GM12878 (cell line): ENCODE data around the gene TSHZ2. TPM values are rescaled to one million over a fixed set of nuclear protein-coding genes. Genes with fewer than 3 reads are reported as not detected.
"Not testable (repeated sequence)": the region's sequence is repeated elsewhere in the genome, so short reads cannot be mapped to it uniquely, and the experiment has no call there.

Source experiments
- ATAC-seq: fragments of 200-7000 bp; cut with Tn5 transposase; 3 replicates; pipeline ENCODE4 v1.9.1; 2020; ENCODE audit warnings: mild to moderate bottlenecking, moderate library complexity
- BruUV-seq: library from RNA; stranded (reverse); fragments of 400-500 nt; replicated peaks from 2 replicates; lab custom pipeline; 2021; lab: Mats Ljungman, UMichigan
- CTCF ChIA-PET: fragments of 300-600 bp; sonication (Branson Sonifier 250); formaldehyde crosslinking; extraction: SDS; loops from one replicate; lab custom pipeline; 2021; ENCODE audit warnings: inconsistent platforms; lab: Yijun Ruan, JAX
- POLR2A ChIA-PET: fragments of 350-600 bp; formaldehyde crosslinking; extraction: SDS; loops from one replicate; lab custom pipeline; 2021; ENCODE audit warnings: inconsistent platforms; lab: Charles Lee
- RAD21 ChIA-PET: fragments of 300-600 bp; sonication (Branson Sonifier 250); formaldehyde crosslinking; loops from one replicate; lab custom pipeline; 2023; ENCODE audit warnings: antibody characterized with exemption; ENCODE audit not compliant: unreplicated experiment; lab: Charles Lee
- SMC1A ChIA-PET: fragments of 300-600 bp; sonication (Branson Sonifier 250); formaldehyde crosslinking; loops from one replicate; lab custom pipeline; 2023; ENCODE audit not compliant: unreplicated experiment, uncharacterized antibody; lab: Charles Lee
- DNase-seq: peaks from one replicate; pipeline ENCODE4 v3.0.0-alpha.2; 2011; ENCODE audit warnings: low read depth, low spot score
- FAIRE-seq: peaks from 3 replicates; lab custom pipeline; 2011; peaks lifted over from hg19 to GRCh38; lab: Jason Lieb, UNC
- H2AFZ ChIP-seq: 2 replicates; pipeline ENCODE4 v1.6.0; 2011; ENCODE audit warnings: low read depth, low read length, control low read depth; ENCODE audit not compliant: control insufficient read depth
- H3K27ac ChIP-seq: 2 replicates; pipeline ENCODE4 v1.5.1; 2011; ENCODE audit warnings: control low read depth; ENCODE audit not compliant: control insufficient read depth, insufficient read depth
- H3K27me3 ChIP-seq, 2 experiments: replicated peaks in 1 of 2; 2 replicates each; pipeline versions ENCODE4 v1.6.0 to v1.6.1; 2011; ENCODE audit warnings: low read length in 1 of 2; ENCODE audit not compliant: control insufficient read depth in 2 of 2, insufficient read depth in 2 of 2
- H3K36me3 ChIP-seq, 2 experiments: 2 replicates each; pipeline ENCODE4 v1.5.1; 2011; ENCODE audit warnings: low read length in 1 of 2; ENCODE audit not compliant: control insufficient read depth in 2 of 2, insufficient read depth in 2 of 2
- H3K4me1 ChIP-seq: 2 replicates; pipeline ENCODE4 v1.6.1; 2011; ENCODE audit warnings: mild to moderate bottlenecking, low read length, moderate library complexity, mixed read lengths; ENCODE audit not compliant: control insufficient read depth, insufficient read depth
- H3K4me2 ChIP-seq: 2 replicates; pipeline ENCODE4 v1.6.0; 2011; ENCODE audit warnings: control low read depth; ENCODE audit not compliant: control insufficient read depth, insufficient read depth
- H3K4me3 ChIP-seq: fragments of 200-600 bp; sonication (generic); 2 replicates; pipeline ENCODE4 v1.5.1; 2016
- H3K79me2 ChIP-seq: 2 replicates; pipeline ENCODE4 v1.6.0; 2011; ENCODE audit warnings: low read length; ENCODE audit not compliant: control insufficient read depth, insufficient read depth
- H3K9ac ChIP-seq: 2 replicates; pipeline ENCODE4 v1.8.0; 2011; ENCODE audit warnings: low read length, control low read depth, mixed read lengths; ENCODE audit not compliant: control insufficient read depth, insufficient read depth
- H3K9me3 ChIP-seq: replicated peaks from 3 replicates; pipeline ENCODE4 v1.5.1; 2011; ENCODE audit warnings: mild to moderate bottlenecking, low read length; ENCODE audit not compliant: control insufficient read depth, insufficient read depth
- H4K20me1 ChIP-seq: 2 replicates; pipeline ENCODE4 v1.6.0; 2011; ENCODE audit not compliant: control insufficient read depth, insufficient read depth
- MAX ChIP-seq: IDR thresholded peaks from 2 replicates; pipeline ENCODE4 v1.6.1; 2012; ENCODE audit warnings: low read depth, low read length, improper control_type of control experiment
- RAD21 ChIP-seq: IDR thresholded peaks from 2 replicates; pipeline ENCODE4 v1.6.1; 2011; ENCODE audit warnings: mild to moderate bottlenecking, low read depth, low read length, moderate library complexity; ENCODE audit not compliant: insufficient read depth
- RUNX3 ChIP-seq: IDR thresholded peaks from 2 replicates; pipeline ENCODE4 v1.6.1; 2012; ENCODE audit warnings: low read length, inconsistent platforms
- SIN3A ChIP-seq: IDR thresholded peaks from 2 replicates; pipeline ENCODE4 v1.6.1; 2012; ENCODE audit warnings: low read depth, low read length, improper control_type of control experiment
- YY1 ChIP-seq: IDR thresholded peaks from 2 replicates; pipeline ENCODE4 v1.6.1; 2011; ENCODE audit warnings: low read depth, mild to moderate bottlenecking, low read length
- ZZZ3 ChIP-seq: IDR thresholded peaks from 2 replicates; pipeline ENCODE4 v1.6.1; 2011; ENCODE audit warnings: low read depth; ENCODE audit not compliant: control insufficient read depth, insufficient read length
- WGBS: methylation state at CpG from one replicate; pipeline ENCODE4 v1.1.6; 2016; ENCODE audit warnings: low lambda C conversion rate; ENCODE audit not compliant: insufficient replicate concordance, insufficient coverage; ENCODE audit errors: missing lambda C conversion rate; 5-methylcytosine and 5-hydroxymethylcytosine counted together
- in situ Hi-C: fragments of 300-500 bp; cut with MboI; formaldehyde crosslinking; loops from 9 replicates; pipeline ENCODE4 v1.14.3; 2018; ENCODE audit warnings: mixed read lengths
- intact Hi-C: fragments of 100-400 bp; cut with micrococcal nuclease; formaldehyde crosslinking; loops from one replicate; pipeline ENCODE4 v1.14.2; 2022; ENCODE audit not compliant: unreplicated experiment
- polyA plus RNA-seq, 11 experiments: library from polyadenylated mRNA; depleted of rRNA in 4 of 11; unstranded in 6 of 11; stranded (reverse) in 5 of 11; fragments of >200 nt; fragmentation: Nextera tagmentation in 4 of 11; fragmentation: Illumina TruSeq in 1 of 11; extraction: Ambion mirVana in 4 of 11; extraction: Trizol in 1 of 11; gene quantifications; 1 replicate in 1 of 11; 2 replicates in 10 of 11; pipeline versions ENCODE4 v1.2.1 to v1.2.3, GENCODE V29; 2011 to 2016; ENCODE audit warnings: inconsistent platforms in 2 of 11, missing spikeins in 2 of 11, low read depth in 1 of 11
- total RNA-seq, 4 experiments: library from RNA; depleted of rRNA in 3 of 4; stranded (reverse); fragments of >200 nt in 3 of 4; fragmentation: Illumina TruSeq in 1 of 4; extraction: Trizol in 1 of 4; gene quantifications; 2 replicates each; pipeline versions ENCODE4 v1.2.1 to v1.2.3, GENCODE V29; 2013 to 2021

The TSHZ2 gene
- total and polyA plus RNA-seq, 10 of the 15 experiments (the other 5 are each of a cell fraction or from before 2014, with no cell fraction given): 0.01 to 0.86 (median 0.13) TPM; not detected in 2

- TF ChIP-seq ZZZ3 (no peak), MAX (no peak), RAD21 (no peak), YY1 (no peak), RUNX3 (no peak), SIN3A (no peak)
- no peaks in the 10 kb centered on the region for H4K20me1 ChIP-seq
- H3K4me2 ChIP-seq: no peak overlapping the region
- intact Hi-C loops (no loop called here), in situ Hi-C loops (no loop called here)
- no peak overlapping the region for H3K9ac ChIP-seq
- no peak overlapping the region for H3K27ac ChIP-seq
- ChIA-PET RAD21 (no interaction called here), CTCF (no interaction called here), SMC1A (interaction anchor here (0.6 kb wide), 1 partner anchor 23 kb away, joined by 3 read pairs; no protein-coding TSS in a partner anchor), POLR2A (no interaction called here)
- FAIRE-seq: no peak
- no peak for DNase-seq
- no peaks in the 10 kb centered on the region for H3K9me3 ChIP-seq
- 64% methylated on average over 10 of the region's 10 CpGs for WGBS
- H3K79me2 ChIP-seq: no peaks in the 10 kb centered on the region
- no peak overlapping the region for H3K4me3 ChIP-seq
- no TSS peak for BruUV-seq
- no peak for ATAC-seq
- no peak overlapping the region for H2AFZ ChIP-seq
- no peaks in the 10 kb centered on the region for H3K4me1 ChIP-seq
- no peaks in the 10 kb centered on the region for H3K36me3 ChIP-seq
- H3K27me3 ChIP-seq: no peaks in the 10 kb centered on the region
Observed at GRCh38 chr20:53434662-53435061, 462.5 kb downstream of the TSHZ2 start.

DNA sequence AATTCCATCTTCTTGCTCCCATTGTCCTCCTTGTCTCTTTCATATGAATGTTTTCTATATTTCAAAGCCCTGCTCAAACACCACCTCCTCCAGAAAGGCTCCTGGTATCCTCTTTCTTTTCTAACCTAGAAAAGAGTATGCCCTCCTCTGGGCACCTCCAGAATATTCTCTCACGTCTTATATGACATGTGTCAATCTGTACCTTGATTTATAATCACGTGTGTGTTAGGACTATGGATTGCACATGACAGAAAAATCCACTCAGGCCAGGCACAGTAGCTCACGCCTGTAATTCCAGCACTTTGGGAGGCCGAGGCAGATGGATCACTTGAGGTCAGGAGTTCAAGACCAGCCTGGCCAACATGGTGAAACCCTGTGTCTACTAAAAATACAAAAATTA is 464.8 kb downstream of the TSHZ2 start:
- ATAC-seq, DNase-seq, BruUV-seq, H2AFZ ChIP-seq, FAIRE-seq, H3K79me2 ChIP-seq, H4K20me1 ChIP-seq, H3K27ac ChIP-seq, H3K9me3 ChIP-seq, H3K4me2 ChIP-seq, intact Hi-C loops, H3K27me3 ChIP-seq, POLR2A ChIA-PET, RAD21 ChIA-PET, H3K36me3 ChIP-seq, SMC1A ChIA-PET, H3K4me3 ChIP-seq, CTCF ChIA-PET, H3K4me1 ChIP-seq, in situ Hi-C loops, H3K9ac ChIP-seq: not testable (repeated sequence)
- WGBS: 10% methylated on average over 4 of the region's 4 CpGs
